NT2/D1 (cell line): Measurements from ENCODE around the gene ADGRL3.

Experiments
- YY1 ChIP-seq: IDR thresholded peaks from 2 replicates; pipeline ENCODE4 v1.6.1; 2011; ENCODE audit not compliant: insufficient read length, insufficient read depth
- ZNF274 ChIP-seq: IDR thresholded peaks from 2 replicates; pipeline ENCODE4 v1.6.1; 2011; ENCODE audit warnings: mild to moderate bottlenecking, low read depth, low read length

GRCh38 chr4:61841714-61842113, 641.6 kb downstream of the ADGRL3 start:
- no peak for TF ChIP-seq YY1
- no peak for TF ChIP-seq ZNF274
